Fibroblast of skin of right quadriceps (primary cell): ENCODE measurements around the gene NOTO.
A peak's percentile ranks its signal among the peaks of the same experiment; 100 is the strongest.

Source experiments
- DNase-seq: peaks from one replicate; pipeline ENCODE4 v3.0.0-alpha.2; 2013

Gene NOTO

GRCh38 chr2:73203055-73203681 lies 794 bp downstream of the NOTO start:
- no peak for DNase-seq

GRCh38 chr2:73205611-73206010 lies 3.2 kb downstream of the NOTO start:
- DNase-seq: peak; percentile 62

GRCh38 chr2:73208258-73208657 lies 5.9 kb downstream of the NOTO start:
- no peak for DNase-seq

- DNase-seq: no peak
Measured at GRCh38 chr2:73210019-73210418, 7.6 kb downstream of the NOTO start.

GRCh38 chr2:73210696-73211095 lies 8.3 kb downstream of the NOTO start:
- no peak for DNase-seq

GRCh38 chr2:73212098-73212447 lies 9.7 kb downstream of the NOTO start:
- DNase-seq: no peak

- peak; percentile 80 for DNase-seq
Measured at GRCh38 chr2:73212448-73213176, 10.2 kb downstream of the NOTO start.

- peak; percentile 76 for DNase-seq
Measured at GRCh38 chr2:73214120-73215035, 12.0 kb downstream of the NOTO start, which contains the start of gene SMYD5. Gene SMYD5 (plus strand): TSS chr2:73214245. CDS start chr2:73214267, 22 bp downstream.

- DNase-seq: no peak
Measured at GRCh38 chr2:73215254-73215653, 12.9 kb downstream of the NOTO start.

- no peak for DNase-seq
Measured at GRCh38 chr2:73217160-73217559, 14.8 kb downstream of the NOTO start.

GRCh38 chr2:73217826-73218225 lies 15.5 kb downstream of the NOTO start:
- DNase-seq: no peak

GRCh38 chr2:73218298-73218697 lies 15.9 kb downstream of the NOTO start:
- DNase-seq: no peak

GRCh38 chr2:73223821-73224220 lies 21.4 kb downstream of the NOTO start:
- DNase-seq: no peak

GRCh38 chr2:73225513-73226360 lies 23.4 kb downstream of the NOTO start:
- DNase-seq: no peak

GRCh38 chr2:73227086-73227485 lies 24.7 kb downstream of the NOTO start:
- DNase-seq: no peak

GRCh38 chr2:73228631-73229030 lies 26.3 kb downstream of the NOTO start:
- DNase-seq: no peak

- no peak for DNase-seq
Measured at GRCh38 chr2:73232403-73233153, 30.2 kb downstream of the NOTO start.

GRCh38 chr2:73233154-73233931 lies 31.0 kb downstream of the NOTO start, which contains the start of gene PRADC1:
Gene PRADC1 (minus strand): TSS chr2:73233239. CDS start chr2:73233160, 79 bp downstream.
- DNase-seq: peak; percentile 99

- DNase-seq: peak; percentile 90
Measured at GRCh38 chr2:73233932-73234832, 31.8 kb downstream of the NOTO start, which contains the start of gene CCT7. Gene CCT7 (plus strand): TSS chr2:73234308. CDS start chr2:73234379, 71 bp downstream.
